K562 (cell line): ENCODE data around the gene NDUFS5. TPM values are rescaled to one million over a fixed set of nuclear protein-coding genes. Genes with fewer than 3 reads are reported as not detected.

Source experiments
- ATAC-seq: fragments of 200-7000 bp; cut with Tn5 transposase; 3 replicates; pipeline ENCODE4 v1.9.1; 2020; ENCODE audit warnings: moderate library complexity
- BruUV-seq: library from RNA; stranded (reverse); fragments of 400-500 nt; replicated peaks from 2 replicates; lab custom pipeline; 2021; lab: Mats Ljungman, UMichigan
- CTCF ChIA-PET: fragments of 300-600 bp; formaldehyde crosslinking; extraction: SDS; loops from one replicate; lab custom pipeline; 2021; ENCODE audit warnings: low intra/inter-chr PET ratio; lab: Yijun Ruan, JAX
- POLR2A ChIA-PET: fragments of 300-600, 350-650 bp; sonication (Branson Sonifier 250); formaldehyde crosslinking; extraction: SDS; loops from one replicate; lab custom pipeline; 2021; ENCODE audit warnings: antibody characterized with exemption, inconsistent platforms; lab: Yijun Ruan, JAX
- DNase-seq, 4 experiments: peaks; one replicate each; pipeline versions ENCODE4 v3.0.0 to v3.0.0-alpha.2; 2011 to 2018; ENCODE audit warnings: low spot score in 3 of 4, mixed read lengths in 3 of 4; ENCODE audit errors: extremely low read depth in 1 of 4
- FAIRE-seq: peaks from 2 replicates; lab custom pipeline; 2011; peaks lifted over from hg19 to GRCh38; lab: Jason Lieb, UNC
- H2AFZ ChIP-seq: 2 replicates; pipeline ENCODE4 v1.6.0; 2011; ENCODE audit warnings: low read depth, low read length, control low read depth, inconsistent platforms
- H3K27ac ChIP-seq: fragments of 200-600 bp; 3 replicates; pipeline ENCODE4 v1.8.0; 2011; ENCODE audit warnings: low read depth, mild to moderate bottlenecking, control low read depth, inconsistent platforms, low read length, moderate library complexity, mixed read lengths; ENCODE audit errors: extremely low read depth
- H3K27me3 ChIP-seq, 2 experiments: fragments of 300-600 bp in 1 of 2; 2 replicates in 1 of 2; 3 replicates in 1 of 2; pipeline versions ENCODE4 v1.6.0 to v1.8.0; 2011; ENCODE audit warnings: inconsistent platforms in 2 of 2, low read length in 2 of 2, mild to moderate bottlenecking in 1 of 2, mixed read lengths in 1 of 2, moderate library complexity in 1 of 2; ENCODE audit not compliant: control insufficient read depth in 2 of 2, insufficient read depth in 2 of 2
- H3K36me3 ChIP-seq: fragments of 300-600 bp; 3 replicates; pipeline ENCODE4 v1.8.0; 2011; ENCODE audit warnings: mild to moderate bottlenecking, low read length, inconsistent platforms; ENCODE audit not compliant: control insufficient read depth, insufficient read depth
- H3K4me1 ChIP-seq, 2 experiments: fragments of 200-600 bp in 1 of 2; replicated peaks in 1 of 2; 2 replicates in 1 of 2; 3 replicates in 1 of 2; pipeline versions ENCODE4 v1.5.1 to v1.8.0; 2011; ENCODE audit warnings: inconsistent platforms in 2 of 2, low read length in 2 of 2, mild to moderate bottlenecking in 1 of 2, mixed read lengths in 1 of 2, moderate library complexity in 1 of 2; ENCODE audit not compliant: control insufficient read depth in 2 of 2, insufficient read depth in 2 of 2
- H3K4me2 ChIP-seq: 2 replicates; pipeline ENCODE4 v1.6.1; 2011; ENCODE audit warnings: low read length, control low read depth, inconsistent platforms, mixed read lengths; ENCODE audit not compliant: insufficient read depth
- H3K4me3 ChIP-seq: fragments of 200-600 bp; sonication (generic), shearing (Covaris generic); 2 replicates; pipeline ENCODE4 v1.5.1; 2016; ENCODE audit warnings: control low read depth, inconsistent platforms
- H3K79me2 ChIP-seq: fragments of 200-600 bp; 3 replicates; pipeline ENCODE4 v1.8.0; 2011; ENCODE audit warnings: low read length, inconsistent platforms; ENCODE audit not compliant: control insufficient read depth, insufficient read depth
- H3K9ac ChIP-seq, 2 experiments: 2 replicates each; pipeline versions ENCODE4 v1.6.0 to v1.6.1; 2011; ENCODE audit warnings: low read depth in 2 of 2, low read length in 2 of 2, control low read depth in 1 of 2, inconsistent platforms in 1 of 2, mild to moderate bottlenecking in 1 of 2, mixed read lengths in 1 of 2; ENCODE audit not compliant: insufficient read depth in 1 of 2
- H3K9me1 ChIP-seq: one replicate; pipeline ENCODE4 v1.6.0; 2011; ENCODE audit warnings: inconsistent platforms, mild to moderate bottlenecking, low read length, moderate library complexity; ENCODE audit not compliant: control insufficient read depth, insufficient read depth
- H3K9me3 ChIP-seq: replicated peaks from 2 replicates; pipeline ENCODE4 v1.5.1; 2011; ENCODE audit warnings: low read depth, low read length, inconsistent platforms; ENCODE audit not compliant: control insufficient read depth, insufficient read depth
- H4K20me1 ChIP-seq: replicated peaks from 2 replicates; pipeline ENCODE4 v1.6.1; 2011; ENCODE audit warnings: low read length, inconsistent platforms, mixed read lengths; ENCODE audit not compliant: control insufficient read depth, insufficient read depth
- HMG20A ChIP-seq: fragments of 450-650 bp; formaldehyde crosslinking; conservative IDR thresholded peaks from 2 replicates; pipeline ENCODE4 v1.4.0; 2020; ENCODE audit warnings: mild to moderate bottlenecking, mixed read lengths
- KDM2B ChIP-seq: fragments of 250-450 bp; sonication (Bioruptor Pico); IDR thresholded peaks from 2 replicates; pipeline ENCODE4 v1.8.0; 2021; ENCODE audit warnings: mild to moderate bottlenecking, moderate library complexity
- KLF6 ChIP-seq: fragments of 250-450 bp; sonication (Bioruptor Pico); IDR thresholded peaks from 2 replicates; pipeline ENCODE4 v1.4.0; 2020; ENCODE audit warnings: mild to moderate bottlenecking, moderate library complexity, borderline replicate concordance
- RB1 ChIP-seq: fragments of 450-650 bp; IDR thresholded peaks from 2 replicates; pipeline ENCODE4 v1.6.1; 2017; ENCODE audit warnings: low read depth, mild to moderate bottlenecking
- SIN3B ChIP-seq: fragments of 450-650 bp; IDR thresholded peaks from 2 replicates; pipeline ENCODE4 v1.6.1; 2017; ENCODE audit warnings: low read depth, mild to moderate bottlenecking, moderate library complexity
- SMAD4 ChIP-seq: fragments of 250-450 bp; sonication (Bioruptor Pico); conservative IDR thresholded peaks from 2 replicates; pipeline ENCODE4 v1.8.0; 2021; ENCODE audit warnings: inconsistent platforms, mild to moderate bottlenecking, moderate library complexity
- SMARCA5 ChIP-seq: fragments of 450-650 bp; IDR thresholded peaks from 2 replicates; pipeline ENCODE4 v1.6.1; 2016
- SNIP1 ChIP-seq: fragments of 450-650 bp; IDR thresholded peaks from 2 replicates; pipeline ENCODE4 v1.7.1; 2017; ENCODE audit warnings: low read depth, mild to moderate bottlenecking
- ZNF561 ChIP-seq: fragments of 450-650 bp; formaldehyde crosslinking; conservative IDR thresholded peaks from 2 replicates; pipeline ENCODE4 v1.4.0; 2020; ENCODE audit warnings: mild to moderate bottlenecking, moderate library complexity
- WGBS: fragments of 100-300 bp; shearing (Covaris generic); methylation state at CpG from one replicate; pipeline ENCODE4 v1.1.6; 2016; ENCODE audit warnings: low coverage, mixed read lengths; ENCODE audit not compliant: insufficient coverage; ENCODE audit errors: missing lambda C conversion rate; 5-methylcytosine and 5-hydroxymethylcytosine counted together
- in situ Hi-C: fragments of 300-500 bp; cut with MboI; formaldehyde crosslinking; loops from 4 replicates; pipeline ENCODE4 v1.15.0; 2018; ENCODE audit warnings: inconsistent platforms, mixed read lengths
- intact Hi-C: fragments of 100-400 bp; cut with micrococcal nuclease; formaldehyde crosslinking; loops from 2 replicates; pipeline ENCODE4 v1.14.2; 2022
- polyA plus RNA-seq, 8 experiments: library from polyadenylated mRNA; depleted of rRNA in 4 of 8; stranded (reverse) in 5 of 8; unstranded in 3 of 8; fragments of >200 nt; fragmentation: Nextera tagmentation in 2 of 8; fragmentation: Illumina TruSeq in 1 of 8; extraction: Ambion mirVana in 2 of 8; extraction: Trizol in 1 of 8; gene quantifications; 2 replicates each; pipeline versions ENCODE4 v1.2.1 to v1.2.3, GENCODE V29; 2011 to 2014; ENCODE audit warnings: inconsistent platforms in 1 of 8, missing spikeins in 1 of 8
- total RNA-seq, 7 experiments: library from RNA; depleted of rRNA in 6 of 7; stranded (reverse); fragments of >200 nt in 6 of 7; fragmentation: Illumina TruSeq in 2 of 7; extraction: Trizol in 2 of 7; gene quantifications; 2 replicates each; pipeline versions ENCODE4 v1.2.1 to v1.2.3, GENCODE V29; 2011 to 2021; ENCODE audit warnings: low replicate concordance in 1 of 7
- TF ChIP-seq, protein P1 (sequence below): fragments of 450-650 bp; formaldehyde crosslinking; IDR thresholded peaks from 2 replicates; pipeline ENCODE4 v1.4.0; 2020; ENCODE audit warnings: mild to moderate bottlenecking, moderate library complexity
- TF ChIP-seq, protein P2 (sequence below): fragments of 250-450 bp; sonication (Bioruptor Pico); IDR thresholded peaks from 2 replicates; pipeline ENCODE4 v1.4.0; 2020
- TF ChIP-seq, protein P3 (sequence below), 2 experiments: fragments of 250-450 bp in 1 of 2; fragments of 450-650 bp in 1 of 2; sonication (Bioruptor Pico) in 1 of 2; IDR thresholded peaks; 2 replicates each; pipeline versions ENCODE4 v1.6.1 to v1.8.0; 2016 to 2021; ENCODE audit warnings: mild to moderate bottlenecking in 2 of 2, moderate library complexity in 2 of 2, missing compliant biosample characterization in 1 of 2, missing genetic modification characterization in 1 of 2

NDUFS5 gene
- total and polyA plus RNA-seq, 9 of the 15 experiments (the other 6 are each of a cell fraction or from before 2014, with no cell fraction given): 499 to 2,737 (median 1,281) TPM

DNA sequence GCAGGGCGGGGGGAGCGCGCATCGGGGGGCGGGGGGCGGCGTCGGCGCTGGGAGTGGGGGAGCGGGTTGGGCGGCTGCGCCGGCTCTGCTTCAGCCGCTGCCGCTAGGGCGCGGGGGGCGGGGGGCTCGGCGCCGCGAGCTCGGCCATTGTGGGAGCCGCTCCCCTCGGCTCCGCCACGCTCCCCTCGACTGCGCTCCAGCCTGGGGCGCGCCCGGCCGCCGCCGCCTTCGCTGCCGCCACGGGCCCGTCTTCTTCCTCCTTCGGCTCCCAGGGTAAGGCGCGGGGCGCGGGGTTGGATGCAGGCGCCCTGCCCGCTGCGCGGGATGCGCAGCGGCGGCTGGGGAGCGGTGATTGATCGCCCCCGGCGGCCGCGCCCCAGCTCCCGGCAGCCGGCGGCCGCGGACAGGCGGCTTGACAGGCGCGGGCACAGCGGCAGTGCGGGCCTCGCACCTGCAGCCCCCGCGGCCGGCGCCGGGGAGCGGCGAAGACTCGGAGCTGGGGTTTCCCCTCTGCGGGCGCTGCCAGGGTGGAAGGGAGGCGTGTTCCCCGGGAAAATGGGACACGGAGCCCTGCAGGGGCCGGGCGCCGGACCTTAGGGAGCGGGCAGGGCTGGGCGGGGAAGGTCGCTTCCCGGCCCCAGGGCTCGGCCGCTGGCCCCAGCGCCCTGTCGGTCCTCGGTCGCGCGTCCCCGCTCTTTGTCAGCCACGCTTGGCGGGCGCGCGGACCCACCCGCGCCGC, 55.3 kb downstream of the NDUFS5 start:
- intact Hi-C loops: no loop called here
- Histone ChIP-seq H3K4me1 (peaks cover 0 to 25% of the 10 kb centered on the region in 2 experiments; a peak in 3 of 5 replicates), H3K27me3 (peaks cover 22 to 28% of the 10 kb centered on the region in 2 experiments), H3K9me1 (no peaks in the 10 kb centered on the region), H3K4me2 (peak overlapping the region; percentile 35; the same call in 1 of the 2 replicates), H3K9me3 (no peaks in the 10 kb centered on the region), H3K79me2 (no peaks in the 10 kb centered on the region), H3K36me3 (no peaks in the 10 kb centered on the region), H3K9ac (peak overlapping the region in 1 of 2 experiments; percentile 88; a peak in 2 of 4 replicates), H2AFZ (peak overlapping the region; percentile 67), H3K4me3 (peak overlapping the region; percentile 47), H3K27ac (no peak overlapping the region), H4K20me1 (0 out of 2 replicates have a peak, but pooled peaks cover 12% of the 10 kb centered on the region)
- in situ Hi-C loops: no loop called here
- ATAC-seq: peak; percentile 80
- DNase-seq: peak; percentile 62 to 75 (median 68)
- 2% methylated on average over 59 of the region's 105 CpGs for WGBS
- FAIRE-seq: no peak
- CTCF ChIA-PET: interaction anchor here (0.6 kb wide), 1 partner anchor 1055 kb away, joined by 4 read pairs; no protein-coding TSS in a partner anchor
- POLR2A ChIA-PET: interaction anchor here (0.6 to 2.6 kb wide), 8 partner anchors 8 to 457 kb away, joined by 3 to 14 read pairs (median 3); no protein-coding TSS in a partner anchor
- BruUV-seq: no TSS peak
- TF ChIP-seq, protein P1, sequence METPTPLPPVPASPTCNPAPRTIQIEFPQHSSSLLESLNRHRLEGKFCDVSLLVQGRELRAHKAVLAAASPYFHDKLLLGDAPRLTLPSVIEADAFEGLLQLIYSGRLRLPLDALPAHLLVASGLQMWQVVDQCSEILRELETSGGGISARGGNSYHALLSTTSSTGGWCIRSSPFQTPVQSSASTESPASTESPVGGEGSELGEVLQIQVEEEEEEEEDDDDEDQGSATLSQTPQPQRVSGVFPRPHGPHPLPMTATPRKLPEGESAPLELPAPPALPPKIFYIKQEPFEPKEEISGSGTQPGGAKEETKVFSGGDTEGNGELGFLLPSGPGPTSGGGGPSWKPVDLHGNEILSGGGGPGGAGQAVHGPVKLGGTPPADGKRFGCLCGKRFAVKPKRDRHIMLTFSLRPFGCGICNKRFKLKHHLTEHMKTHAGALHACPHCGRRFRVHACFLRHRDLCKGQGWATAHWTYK (CRISPR knock-in tag): no peak
- TF ChIP-seq SMAD4 (CRISPR knock-in tag): peak; percentile 26; the same call in 1 of the 2 replicates
- no peak for TF ChIP-seq HMG20A (CRISPR knock-in tag)
- TF ChIP-seq SMARCA5: no peak
- TF ChIP-seq SIN3B: peak; percentile 25; the same call in 1 of the 2 replicates
- TF ChIP-seq RB1: peak; percentile 41; the same call in 1 of the 2 replicates
- peak; percentile 19; the same call in 1 of the 2 replicates for TF ChIP-seq KDM2B (CRISPR knock-in tag)
- no peak for TF ChIP-seq SNIP1
- TF ChIP-seq ZNF561 (CRISPR knock-in tag): no peak
- TF ChIP-seq, protein P2, sequence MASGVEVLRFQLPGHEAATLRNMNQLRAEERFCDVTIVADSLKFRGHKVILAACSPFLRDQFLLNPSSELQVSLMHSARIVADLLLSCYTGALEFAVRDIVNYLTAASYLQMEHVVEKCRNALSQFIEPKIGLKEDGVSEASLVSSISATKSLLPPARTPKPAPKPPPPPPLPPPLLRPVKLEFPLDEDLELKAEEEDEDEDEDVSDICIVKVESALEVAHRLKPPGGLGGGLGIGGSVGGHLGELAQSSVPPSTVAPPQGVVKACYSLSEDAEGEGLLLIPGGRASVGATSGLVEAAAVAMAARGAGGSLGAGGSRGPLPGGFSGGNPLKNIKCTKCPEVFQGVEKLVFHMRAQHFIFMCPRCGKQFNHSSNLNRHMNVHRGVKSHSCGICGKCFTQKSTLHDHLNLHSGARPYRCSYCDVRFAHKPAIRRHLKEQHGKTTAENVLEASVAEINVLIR (CRISPR knock-in tag): no peak
- TF ChIP-seq, protein P3, sequence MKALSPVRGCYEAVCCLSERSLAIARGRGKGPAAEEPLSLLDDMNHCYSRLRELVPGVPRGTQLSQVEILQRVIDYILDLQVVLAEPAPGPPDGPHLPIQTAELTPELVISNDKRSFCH (CRISPR knock-in tag; IDR thresholded peaks at IDR 0.05): no peak
- TF ChIP-seq, protein P3 (tag; IDR thresholded peaks at IDR 0.05): 0 out of 2 replicates have a peak, but pooled peaks have one; percentile 53
- TF ChIP-seq KLF6 (CRISPR knock-in tag): no peak
